B cell (primary cell): Measurements from ENCODE around the gene RHOT1. TPM values are rescaled to one million over a fixed set of nuclear protein-coding genes. Genes with fewer than 3 reads are reported as not detected.

Experiments used
- ATAC-seq: fragments of 200-7000 bp; cut with Tn5 transposase; one replicate; pipeline ENCODE4 v1.10.0; 2021; ENCODE audit warnings: low read depth, mild to moderate bottlenecking, moderate number of reproducible peaks, moderate library complexity
- CTCF ChIA-PET: fragments of 350-600 bp; sonication (Branson Sonifier 250); formaldehyde crosslinking; loops from one replicate; lab custom pipeline; 2021; ENCODE audit warnings: antibody characterized with exemption, inconsistent platforms; lab: Charles Lee
- POLR2A ChIA-PET: fragments of 350-600 bp; sonication (Branson Sonifier 250); formaldehyde crosslinking; loops from one replicate; lab custom pipeline; 2021; ENCODE audit warnings: antibody characterized with exemption; lab: Charles Lee
- DNase-seq: peaks from one replicate; pipeline ENCODE4 v3.0.0; 2013
- H2AFZ ChIP-seq: 2 replicates; pipeline ENCODE4 v1.6.1; 2012; ENCODE audit warnings: mild to moderate bottlenecking, low read depth, low read length; ENCODE audit not compliant: insufficient read depth, poor library complexity, severe bottlenecking
- H3K27ac ChIP-seq, 2 donors: 1 replicate in 1 of 2; 2 replicates in 1 of 2; pipeline ENCODE4 v1.5.1; 2012 to 2013; ENCODE audit warnings: low read length in 2 of 2, mild to moderate bottlenecking in 2 of 2, moderate library complexity in 1 of 2
- H3K27me3 ChIP-seq, 4 experiments: fragments of 200-600 bp in 1 of 4; sonication (generic) in 1 of 4; replicated peaks in 1 of 4; 1 replicate in 2 of 4; 2 replicates in 2 of 4; pipeline versions ENCODE4 v1.6.1 to v1.7.0; 2013 to 2016; ENCODE audit warnings: low read length in 3 of 4, mild to moderate bottlenecking in 2 of 4, mixed read lengths in 1 of 4, moderate library complexity in 1 of 4; ENCODE audit not compliant: insufficient read depth in 4 of 4, control insufficient read depth in 3 of 4; ENCODE audit errors: control extremely low read depth in 1 of 4
- H3K36me3 ChIP-seq, 2 experiments: replicated peaks in 1 of 2; 1 replicate in 1 of 2; 2 replicates in 1 of 2; pipeline versions ENCODE4 v1.6.1 to v1.7.1; 2013; ENCODE audit warnings: low read length in 1 of 2; ENCODE audit not compliant: insufficient read depth in 2 of 2, control insufficient read depth in 1 of 2; ENCODE audit errors: control extremely low read depth in 1 of 2, extremely low read depth in 1 of 2
- H3K4me1 ChIP-seq, 2 donors: fragments of 200-600 bp in 1 of 2; sonication (generic) in 1 of 2; 1 replicate in 1 of 2; 2 replicates in 1 of 2; pipeline versions ENCODE4 v1.5.1 to v1.6.1; 2013 to 2017; ENCODE audit warnings: low read length in 2 of 2; ENCODE audit not compliant: control insufficient read depth in 2 of 2, insufficient read depth in 2 of 2
- H3K4me2 ChIP-seq: replicated peaks from 2 replicates; pipeline ENCODE3; 2012; ENCODE audit warnings: mild to moderate bottlenecking, low read depth, low read length; ENCODE audit not compliant: poor library complexity, severe bottlenecking
- H3K4me3 ChIP-seq, 5 experiments: fragments of 200-600 bp in 1 of 5; sonication (generic) in 1 of 5; 1 replicate in 3 of 5; 2 replicates in 2 of 5; pipeline versions ENCODE4 v1.5.1 to v1.7.0; 2011 to 2016; ENCODE audit warnings: low read length in 4 of 5, mild to moderate bottlenecking in 4 of 5, low read depth in 2 of 5, control low read depth in 1 of 5, moderate library complexity in 1 of 5; ENCODE audit not compliant: insufficient read depth in 1 of 5; ENCODE audit errors: control extremely low read depth in 1 of 5, extremely low read depth in 1 of 5
- H3K79me2 ChIP-seq: fragments of 200-600 bp; sonication (generic); one replicate; pipeline ENCODE4 v1.6.0; 2016; ENCODE audit warnings: low read length; ENCODE audit not compliant: control insufficient read depth, insufficient read depth
- H3K9ac ChIP-seq: fragments of 200-600 bp; sonication (generic); 2 replicates; pipeline ENCODE4 v1.6.1; 2017; ENCODE audit warnings: mild to moderate bottlenecking, low read length, moderate library complexity
- H3K9me3 ChIP-seq, 3 donors: one replicate each; pipeline versions ENCODE4 v1.6.1 to v1.7.1; 2013; ENCODE audit warnings: low read length in 2 of 3; ENCODE audit not compliant: control insufficient read depth in 2 of 3, insufficient read depth in 1 of 3; ENCODE audit errors: control extremely low read depth in 1 of 3
- H4K20me1 ChIP-seq: 2 replicates; pipeline ENCODE4 v1.6.0; 2012; ENCODE audit warnings: mild to moderate bottlenecking, low read length; ENCODE audit not compliant: insufficient read depth, control insufficient read depth, poor library complexity, severe bottlenecking
- H3K27ac Mint-ChIP-seq: one replicate; pipeline ENCODE4 v1.8.0; 2021; ENCODE audit warnings: mixed read lengths
- H3K27me3 Mint-ChIP-seq: one replicate; pipeline ENCODE4 v1.8.0; 2021; ENCODE audit warnings: mixed read lengths
- H3K4me1 Mint-ChIP-seq: one replicate; pipeline ENCODE4 v1.8.0; 2021; ENCODE audit warnings: mixed read lengths
- H3K4me3 Mint-ChIP-seq: one replicate; pipeline ENCODE4 v1.8.0; 2021; ENCODE audit warnings: mixed read lengths
- H3K9me3 Mint-ChIP-seq: one replicate; pipeline ENCODE4 v1.8.0; 2022; ENCODE audit warnings: mixed read lengths; ENCODE audit not compliant: insufficient read depth
- CTCF ChIP-seq: fragments of 200-600 bp; IDR thresholded peaks from one replicate; pipeline ENCODE4 v1.8.0; 2022; ENCODE audit warnings: antibody characterized with exemption, mild to moderate bottlenecking
- EZH2 ChIP-seq: IDR thresholded peaks from 2 replicates; pipeline ENCODE4 v1.6.1; 2012; ENCODE audit warnings: borderline replicate concordance, low read depth, mild to moderate bottlenecking, moderate library complexity, low read length; ENCODE audit not compliant: insufficient read depth, poor library complexity, severe bottlenecking
- WGBS: methylation state at CpG from one replicate; pipeline ENCODE4 v1.1.5; 2013; ENCODE audit warnings: missing lambda C conversion rate; ENCODE audit not compliant: insufficient coverage; 5-methylcytosine and 5-hydroxymethylcytosine counted together
- intact Hi-C: fragments of 100-400 bp; cut with micrococcal nuclease; formaldehyde crosslinking; loops from one replicate; pipeline ENCODE4 v1.10.0; 2022
- polyA plus RNA-seq: library from polyadenylated mRNA; depleted of rRNA; stranded (reverse); fragments of >200 nt; gene quantifications from 2 replicates; pipeline ENCODE4 v1.2.3, GENCODE V29; 2012
- total RNA-seq, 2 donors: library from RNA; stranded (reverse); fragments of 120-200 nt in 1 of 2; gene quantifications; 1 replicate in 1 of 2; 2 replicates in 1 of 2; pipeline versions ENCODE4 v1.2.3 to v1.2.4, GENCODE V29; 2013 to 2022

Gene RHOT1
- total and polyA plus RNA-seq, 2 donors (not counting 1 experiment from before 2014, with no cell fraction given) = 24.6 to 24.7 TPM

GRCh38 chr17:32189343-32189742, 47.0 kb downstream of the RHOT1 start:
- ATAC-seq (no peak), DNase-seq (no peak)
- no peak overlapping the region for H3K9ac ChIP-seq
- WGBS = no CpG with 5 or more reads among the region's 2 CpGs
- H3K9me3 ChIP-seq = no peaks in the 10 kb centered on the region
- H4K20me1 ChIP-seq = no peaks in the 10 kb centered on the region
- no peaks in the 10 kb centered on the region for H3K27me3 Mint-ChIP-seq
- no peaks in the 10 kb centered on the region for H3K9me3 Mint-ChIP-seq
- no peaks in the 10 kb centered on the region for H3K79me2 ChIP-seq
- no peak overlapping the region for H3K4me2 ChIP-seq
- H3K4me1 ChIP-seq = no peaks in the 10 kb centered on the region
- ChIA-PET POLR2A (no interaction called here), CTCF (no interaction called here)
- TF ChIP-seq EZH2 = no peak
- no peak for TF ChIP-seq CTCF
- no peak overlapping the region for H3K27ac ChIP-seq
- no peak overlapping the region for H3K4me3 Mint-ChIP-seq
- H2AFZ ChIP-seq = no peak overlapping the region
- no peaks in the 10 kb centered on the region for H3K27me3 ChIP-seq
- no peaks in the 10 kb centered on the region for H3K4me1 Mint-ChIP-seq
- intact Hi-C loops = no loop called here
- H3K4me3 ChIP-seq = no peak overlapping the region
- H3K36me3 ChIP-seq = peaks cover 0 to 19% of the 10 kb centered on the region in 2 experiments
- H3K27ac Mint-ChIP-seq = no peak overlapping the region

- intact Hi-C loops = no loop called here
- ChIA-PET CTCF (no interaction called here), POLR2A (no interaction called here)
Measured at GRCh38 chr17:32191306-32191705, 49.0 kb downstream of the RHOT1 start.

More at GRCh38 chr17:32191306-32191705, 49.0 kb downstream of the RHOT1 start:
- Histone ChIP-seq H3K4me2 (no peak overlapping the region), H3K27ac (no peak overlapping the region), H3K36me3 (peaks cover 0 to 23% of the 10 kb centered on the region in 2 experiments), H2AFZ (no peak overlapping the region), H3K4me3 (no peak overlapping the region), H4K20me1 (no peaks in the 10 kb centered on the region), H3K79me2 (no peaks in the 10 kb centered on the region), H3K9ac (no peak overlapping the region), H3K27me3 (no peaks in the 10 kb centered on the region), H3K9me3 (no peaks in the 10 kb centered on the region), H3K4me1 (no peaks in the 10 kb centered on the region)
- DNase-seq (no peak), ATAC-seq (no peak)
- no peak overlapping the region for H3K27ac Mint-ChIP-seq
- no peaks in the 10 kb centered on the region for H3K9me3 Mint-ChIP-seq
- H3K4me3 Mint-ChIP-seq = no peak overlapping the region
- no peaks in the 10 kb centered on the region for H3K4me1 Mint-ChIP-seq
- no peak for TF ChIP-seq CTCF
- no peak for TF ChIP-seq EZH2
- H3K27me3 Mint-ChIP-seq = no peaks in the 10 kb centered on the region
